Fibroblast of skin of left quadriceps (primary cell): ENCODE data around the gene ZSWIM2.
A peak's percentile ranks its signal among the peaks of the same experiment; 100 is the strongest.
"Not testable (repeated sequence)": the region's sequence is repeated elsewhere in the genome, so short reads cannot be mapped to it uniquely, and the experiment has no call there.

Source experiments
- DNase-seq, 2 experiments: peaks; one replicate each; pipeline ENCODE4 v3.0.0-alpha.2; 2013; ENCODE audit warnings: low read depth in 2 of 2

ZSWIM2 gene, protein sequence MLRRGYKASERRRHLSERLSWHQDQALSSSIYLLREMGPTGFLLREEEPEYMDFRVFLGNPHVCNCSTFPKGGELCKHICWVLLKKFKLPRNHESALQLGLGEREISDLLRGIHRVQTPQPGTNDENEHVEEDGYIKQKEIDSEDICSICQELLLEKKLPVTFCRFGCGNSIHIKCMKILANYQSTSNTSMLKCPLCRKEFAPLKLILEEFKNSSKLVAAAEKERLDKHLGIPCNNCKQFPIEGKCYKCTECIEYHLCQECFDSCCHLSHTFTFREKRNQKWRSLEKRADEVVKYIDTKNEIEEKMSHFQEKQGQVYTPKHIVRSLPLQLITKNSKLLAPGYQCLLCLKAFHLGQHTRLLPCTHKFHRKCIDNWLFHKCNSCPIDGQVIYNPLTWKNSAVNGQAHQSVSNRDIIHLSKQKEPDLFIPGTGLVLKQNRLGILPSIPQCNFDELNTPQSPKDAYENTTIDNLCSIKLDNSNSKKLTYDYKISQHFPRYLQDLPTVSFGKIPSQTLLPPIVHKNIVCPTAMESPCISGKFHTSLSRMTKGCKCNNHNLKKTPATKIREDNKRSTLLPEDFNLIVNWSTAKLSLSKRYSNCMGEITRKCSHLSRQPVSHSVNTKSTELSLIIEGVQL

DNA sequence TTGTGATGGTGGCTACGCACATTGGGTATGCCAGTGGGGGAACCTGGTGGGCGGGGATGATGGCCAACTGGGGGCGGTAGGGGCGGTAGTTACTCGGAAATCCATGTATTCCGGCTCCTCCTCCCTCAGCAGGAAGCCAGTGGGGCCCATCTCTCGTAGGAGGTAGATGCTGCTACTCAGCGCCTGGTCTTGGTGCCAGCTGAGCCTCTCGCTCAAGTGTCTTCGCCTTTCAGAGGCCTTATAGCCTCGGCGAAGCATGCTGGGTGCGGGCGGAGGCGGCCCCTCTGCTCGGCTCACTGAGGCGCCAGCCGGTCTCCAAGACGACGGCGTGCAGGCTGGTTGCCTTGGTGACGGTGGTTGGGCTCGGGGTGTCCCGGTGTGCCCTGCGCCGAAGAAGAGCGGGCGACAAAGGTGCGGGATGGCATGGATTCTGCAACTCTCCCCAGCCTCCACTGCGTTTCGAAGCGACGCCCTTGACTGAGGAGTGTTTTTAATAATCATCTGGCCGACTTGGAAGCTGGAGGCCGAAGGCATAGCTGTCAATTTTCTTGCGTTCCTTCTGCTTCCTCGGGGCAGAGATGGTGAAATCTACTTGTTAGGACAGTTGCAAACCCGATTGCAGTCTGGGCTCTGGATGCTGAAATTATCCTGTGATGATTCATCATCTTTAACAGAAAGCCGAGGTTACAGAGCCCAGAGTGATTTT is at the start of gene ZSWIM2:
ZSWIM2 (minus strand) TSS at position 298 of the 706 bp plus-strand sequence; CDS start at position 258, 40 bp downstream.
- peak; percentile 85 to 86 for DNase-seq

DNA sequence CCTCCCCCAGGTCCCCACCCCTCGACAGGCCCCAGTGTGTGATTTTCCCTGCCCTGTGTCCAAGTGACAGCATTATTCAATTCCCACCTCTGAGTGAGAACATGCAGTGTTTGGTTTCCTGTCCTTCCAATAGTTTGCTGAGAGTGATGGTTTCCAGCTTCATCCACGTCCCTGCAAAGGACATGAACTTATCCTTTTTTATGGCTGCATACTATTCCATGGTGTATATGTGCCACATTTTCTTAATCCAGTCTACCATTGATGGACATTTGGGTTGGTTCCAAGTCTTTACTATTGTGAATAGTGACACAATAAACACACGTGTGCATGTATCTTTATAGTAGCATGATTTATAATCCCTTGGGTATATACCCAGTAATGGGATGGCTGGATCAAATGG is 47.2 kb upstream of the ZSWIM2 start:
- DNase-seq: not testable (repeated sequence)

DNA sequence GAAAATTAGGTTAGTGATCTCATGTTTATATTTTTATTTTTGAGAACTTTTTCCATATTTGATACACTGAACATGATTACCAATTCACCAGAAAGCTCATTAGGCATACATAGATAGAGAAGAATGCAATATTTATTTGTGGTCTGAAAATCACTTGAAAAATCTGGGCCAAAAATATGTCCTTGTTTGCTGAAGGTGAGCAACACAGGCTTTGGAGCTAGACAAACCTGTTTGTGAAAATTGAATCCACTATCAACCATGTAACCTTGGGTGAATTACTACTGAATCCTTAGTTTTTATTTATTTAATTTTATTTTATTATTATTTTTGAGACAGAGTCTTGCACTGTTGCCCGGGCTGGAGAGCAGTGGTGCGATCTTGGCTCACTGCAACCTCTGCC is 46.5 kb upstream of the ZSWIM2 start:
- DNase-seq: no peak

DNA sequence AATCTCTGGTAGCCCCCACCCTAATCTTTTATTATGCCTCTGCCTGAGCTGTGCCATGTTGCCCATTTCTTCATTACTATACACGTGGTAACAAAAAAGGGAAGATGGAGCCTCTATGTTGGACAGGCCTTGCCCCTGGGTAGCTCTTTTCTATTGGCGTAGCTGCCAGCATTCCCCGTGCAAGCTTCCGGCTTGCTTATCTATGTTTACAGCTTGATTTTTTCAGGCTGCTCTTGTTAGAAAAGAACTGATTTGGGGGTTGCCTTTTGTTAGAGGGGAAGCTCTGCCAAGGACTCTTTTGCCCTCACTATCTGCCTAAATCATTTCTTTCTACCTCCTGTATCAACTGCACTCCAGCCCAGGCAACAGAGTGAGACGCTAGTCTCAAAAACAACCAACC is 45.5 kb upstream of the ZSWIM2 start:
- no peak for DNase-seq

DNA sequence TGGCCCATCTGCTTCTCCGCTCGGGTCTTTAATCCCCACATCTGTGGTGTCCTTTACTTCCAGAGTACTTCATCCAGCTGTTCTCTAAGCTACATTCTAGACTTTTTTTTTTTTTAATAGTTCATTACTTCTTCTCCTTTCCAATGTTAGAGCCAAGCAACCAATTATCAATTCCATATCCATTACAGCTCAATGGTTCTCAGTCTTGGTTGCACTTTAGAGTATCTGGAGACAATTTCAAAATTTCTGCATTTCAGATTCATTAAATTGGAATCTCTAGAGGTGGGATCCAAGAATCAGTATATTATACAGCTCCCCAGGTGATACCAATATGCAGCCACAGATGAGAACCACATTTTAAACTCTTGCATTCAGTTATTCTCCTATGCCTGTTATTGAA is 43.9 kb upstream of the ZSWIM2 start:
- DNase-seq: no peak

DNA sequence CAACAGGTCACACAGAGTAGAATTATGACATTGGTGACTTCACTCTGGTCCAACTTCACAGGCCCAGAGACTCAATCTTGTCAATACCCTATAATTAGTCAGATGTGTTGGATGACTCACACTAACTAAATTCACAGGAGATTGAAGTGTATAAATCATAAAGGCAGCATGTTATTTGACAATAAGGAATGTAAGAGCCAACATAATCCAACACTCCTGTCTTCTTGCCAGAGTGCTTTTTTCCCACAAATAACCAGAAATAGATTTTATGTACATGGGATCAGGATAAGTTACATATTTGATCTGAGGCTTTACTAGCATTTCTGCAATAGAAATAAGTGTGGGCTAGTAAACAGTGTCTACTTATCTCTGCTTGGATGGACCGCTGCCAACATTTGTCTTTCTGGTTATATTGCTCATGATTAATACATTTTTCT is 42.2 kb upstream of the ZSWIM2 start:
- peak; percentile 56 to 63 for DNase-seq

DNA sequence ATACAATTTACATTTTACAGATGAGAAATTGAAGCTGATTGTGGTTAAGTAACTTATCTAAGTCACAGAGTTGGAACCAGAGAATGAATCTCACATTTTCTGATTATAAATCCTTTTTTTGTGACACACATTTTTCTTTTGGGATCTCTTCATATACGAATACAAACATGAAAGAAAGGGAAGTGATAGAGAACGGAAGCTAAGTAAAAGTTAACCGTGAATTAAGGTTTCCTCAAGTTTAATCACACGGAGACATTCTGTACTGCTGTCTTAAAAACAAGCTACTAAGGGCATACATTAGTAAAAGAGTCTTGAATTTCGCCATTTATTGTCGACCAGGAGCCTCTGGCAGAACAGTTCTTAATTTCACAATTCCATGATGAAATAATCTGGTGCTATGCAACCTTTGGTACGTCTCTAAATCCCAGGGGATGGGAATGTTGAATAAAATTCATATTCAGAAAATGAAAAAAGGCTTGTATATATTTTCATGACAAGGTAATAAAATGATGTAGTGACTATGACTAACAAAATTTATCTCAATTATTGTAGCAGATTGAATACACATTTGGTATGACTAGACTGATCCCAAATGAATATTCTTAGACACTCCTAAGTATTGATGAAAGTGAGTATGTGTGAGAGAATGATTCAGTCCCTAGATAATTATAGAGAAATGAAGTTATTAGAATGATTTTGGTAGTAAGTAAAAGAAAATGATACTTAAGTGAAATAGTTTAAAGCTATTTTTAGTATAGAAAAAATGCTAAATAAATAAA is 40.3 kb upstream of the ZSWIM2 start:
- DNase-seq: peak; percentile 44 to 45

DNA sequence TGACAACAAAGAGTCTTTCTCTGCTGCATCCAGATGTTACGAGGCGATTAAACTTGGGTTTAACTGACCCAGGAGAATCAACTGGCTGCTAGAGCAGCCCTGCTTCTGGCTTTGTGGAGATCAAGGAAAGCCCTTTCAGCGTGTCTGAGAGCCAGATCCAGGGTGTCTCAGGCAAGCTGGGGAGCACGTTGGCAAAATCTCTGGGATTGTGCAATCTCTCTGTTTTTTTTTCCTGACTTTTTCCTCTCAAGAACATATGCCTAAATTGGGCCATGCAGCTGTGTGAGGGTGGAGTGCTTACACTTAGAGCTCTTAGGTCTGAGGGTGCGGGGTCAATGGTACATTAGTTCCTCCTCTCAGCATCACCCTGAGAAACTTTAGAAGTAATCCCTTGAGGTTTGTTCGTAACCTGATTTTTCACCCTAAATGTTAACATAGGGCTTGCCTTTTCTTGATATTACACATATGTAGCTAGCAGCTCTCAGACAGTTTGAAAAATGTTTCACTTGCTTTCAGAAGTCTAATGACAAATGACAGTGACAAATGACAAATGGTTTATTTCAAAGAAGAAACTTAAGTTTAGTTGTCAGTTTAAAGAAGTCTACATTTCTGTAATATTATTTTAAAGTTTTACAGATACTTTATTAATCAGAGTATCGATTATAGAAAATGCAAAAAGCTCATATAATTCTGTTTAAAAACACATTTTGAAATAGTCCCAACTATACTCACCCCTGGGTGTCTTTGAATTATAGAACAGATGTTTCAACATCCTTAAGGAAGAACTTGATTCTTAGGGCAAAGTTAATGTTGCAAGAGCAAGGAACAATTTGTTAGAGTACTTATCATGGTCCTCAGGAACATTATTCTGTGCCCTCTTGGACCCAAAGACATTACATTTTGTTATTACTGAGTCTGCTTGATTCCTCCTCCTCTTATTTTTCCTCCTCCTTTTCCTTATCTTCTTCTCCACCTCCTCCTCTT is 38.4 kb upstream of the ZSWIM2 start:
- peak; percentile 20 to 23 for DNase-seq

DNA sequence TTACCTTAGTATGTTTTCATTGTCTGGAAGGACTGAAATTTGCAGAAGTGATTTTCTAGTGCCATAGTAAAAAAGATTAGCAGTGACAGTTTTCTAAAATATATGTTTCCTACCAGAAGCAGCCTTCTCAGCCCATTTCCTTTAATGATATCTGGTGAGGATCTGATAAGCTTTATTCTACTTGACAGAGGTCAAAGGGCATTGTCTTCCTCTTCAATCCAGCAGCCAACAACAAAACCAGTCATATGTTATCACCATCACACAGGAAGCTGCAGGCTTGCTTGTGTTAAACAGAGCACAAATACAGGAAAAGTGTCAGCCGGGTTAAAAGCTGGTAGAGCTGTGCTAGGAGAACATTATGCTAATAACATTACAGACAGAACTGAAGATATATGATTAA is 35.6 kb upstream of the ZSWIM2 start:
- DNase-seq: no peak

DNA sequence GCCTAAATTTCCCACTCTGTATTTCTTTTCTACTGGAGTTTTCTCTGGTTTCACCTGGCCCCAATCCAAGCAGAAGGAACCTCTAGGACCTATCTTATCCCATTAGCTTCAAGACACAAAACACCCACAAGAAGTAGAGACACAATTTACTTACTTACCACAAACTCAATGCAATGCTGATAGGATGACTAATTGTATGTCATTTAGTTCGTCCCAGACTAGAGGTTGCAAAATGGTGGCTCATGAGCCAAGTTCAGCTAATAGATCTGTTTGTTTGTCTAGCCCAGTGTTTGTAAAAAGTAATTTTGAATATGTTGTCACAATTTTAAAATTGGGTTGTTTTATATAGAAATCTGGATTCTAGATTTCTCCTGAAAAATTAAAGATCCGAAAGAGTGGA is 34.7 kb upstream of the ZSWIM2 start:
- DNase-seq: no peak

DNA sequence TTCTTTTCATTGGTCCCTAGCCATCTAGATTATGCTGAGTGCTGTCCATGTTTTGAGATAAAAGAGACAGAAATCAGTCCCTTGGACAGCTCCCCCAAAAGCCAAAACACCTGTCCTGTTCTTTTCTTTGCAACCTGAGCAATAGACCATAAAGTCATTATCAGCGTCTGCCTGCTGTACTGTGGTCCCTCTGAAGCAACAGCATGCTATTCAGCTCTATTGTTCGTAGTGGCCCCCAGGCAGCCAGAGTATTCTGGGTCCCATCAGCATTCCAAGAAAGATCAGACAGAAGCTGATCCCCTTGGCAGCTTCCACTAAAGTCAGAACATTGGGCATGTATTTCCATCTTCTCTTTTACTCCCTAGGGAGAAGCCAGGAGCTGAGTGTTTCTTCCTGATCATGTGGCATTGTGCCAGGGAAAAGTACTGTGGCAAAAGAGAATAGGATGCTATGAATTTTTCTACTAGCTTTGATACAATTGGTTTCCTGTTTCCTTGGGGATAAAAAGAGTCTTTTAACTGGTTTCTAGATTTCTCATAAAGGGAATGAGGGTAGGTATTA is 33.6 kb upstream of the ZSWIM2 start:
- DNase-seq: no peak

DNA sequence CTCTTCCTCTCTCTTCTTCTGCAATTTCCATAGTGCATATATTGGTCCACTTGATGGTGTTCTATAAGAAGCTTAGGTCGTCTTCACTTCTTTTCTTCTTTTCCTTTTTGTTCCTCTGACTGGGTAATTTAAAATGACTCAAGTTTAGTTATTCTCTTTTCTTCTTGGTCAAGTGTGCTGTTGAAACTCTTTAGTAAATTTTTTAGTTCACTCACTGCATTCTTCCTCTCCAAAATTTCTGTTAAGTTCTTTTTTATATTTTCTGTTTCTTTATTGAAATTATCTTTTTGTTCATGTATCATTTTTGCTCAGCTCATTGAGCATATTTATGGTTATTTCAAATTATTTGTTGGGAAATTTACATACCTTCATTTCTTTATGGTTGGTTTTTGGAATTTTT is 32.7 kb upstream of the ZSWIM2 start:
- DNase-seq: no peak

DNA sequence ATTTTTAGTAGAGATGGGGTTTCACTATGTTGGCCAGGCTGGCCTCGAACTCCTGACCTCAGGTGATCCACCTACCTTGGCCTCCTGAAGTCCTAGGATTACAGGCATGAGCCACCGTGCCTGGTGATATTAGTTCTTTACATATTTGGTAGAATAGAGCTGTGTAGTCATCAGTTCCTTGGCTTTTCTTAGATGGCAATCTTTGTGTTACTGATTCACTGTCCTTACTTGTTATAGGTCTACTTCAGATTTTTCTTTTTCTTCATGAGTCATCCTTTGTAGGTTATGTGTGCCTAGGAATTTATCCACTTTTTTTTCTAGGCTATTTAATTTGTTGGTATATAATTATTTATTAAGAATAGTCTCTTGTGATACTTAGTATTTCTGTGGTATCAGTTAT is 30.3 kb upstream of the ZSWIM2 start:
- DNase-seq: no peak

DNA sequence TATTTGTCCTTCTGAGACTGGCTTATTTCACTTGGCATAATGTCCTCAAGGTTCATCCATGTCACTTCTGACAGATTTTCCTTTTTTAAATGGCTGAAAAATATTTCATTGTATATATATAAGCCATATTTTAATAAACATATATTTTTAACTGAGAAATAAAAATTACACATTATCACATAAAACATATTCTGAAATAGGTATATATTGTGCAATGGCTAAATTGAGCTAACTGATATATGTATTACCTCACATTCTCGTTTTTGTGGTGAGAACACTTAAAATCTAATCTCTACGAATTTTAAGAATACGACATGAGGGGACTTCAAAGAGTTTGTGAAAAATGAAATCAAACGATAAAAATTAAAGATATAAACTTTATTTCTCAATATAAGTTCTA is 25.7 kb upstream of the ZSWIM2 start:
- DNase-seq: no peak

DNA sequence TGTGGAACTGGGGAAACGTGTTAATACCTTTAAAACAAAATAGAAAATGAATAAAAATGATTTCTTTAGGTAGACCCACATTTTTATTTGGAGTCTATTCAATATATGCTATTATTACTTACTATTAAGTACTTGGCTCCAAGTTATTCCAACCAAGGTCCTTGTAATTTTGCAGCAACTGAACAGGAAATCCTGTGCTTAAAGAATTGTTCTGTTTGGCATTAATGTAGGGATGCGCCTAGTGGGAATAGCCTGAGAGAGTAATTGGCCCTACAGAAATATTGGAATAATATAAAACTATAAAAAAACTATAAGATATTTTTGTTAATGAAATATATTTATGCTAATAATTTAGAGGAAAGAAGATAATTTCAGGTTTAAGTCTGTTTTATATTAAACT is 22.9 kb upstream of the ZSWIM2 start:
- DNase-seq: no peak

DNA sequence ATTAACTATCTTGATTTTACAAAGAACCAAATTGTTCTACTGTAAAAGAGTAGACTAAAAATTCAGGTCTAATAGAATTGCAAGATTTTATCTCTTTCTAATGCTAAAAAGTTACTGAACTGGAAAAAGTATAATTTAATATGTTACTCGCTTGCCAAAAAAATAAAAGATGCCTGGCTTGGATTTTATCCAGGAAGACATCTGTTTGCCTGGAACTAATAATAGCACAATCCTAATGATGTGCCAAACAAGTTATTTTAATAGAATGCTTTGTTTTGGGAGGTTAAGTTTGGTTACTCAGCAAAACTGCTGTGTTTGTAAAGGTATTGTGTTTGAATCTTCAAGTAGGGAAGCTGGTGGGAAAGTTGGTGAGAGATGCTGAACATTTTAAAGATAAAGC is 19.4 kb upstream of the ZSWIM2 start:
- no peak for DNase-seq

DNA sequence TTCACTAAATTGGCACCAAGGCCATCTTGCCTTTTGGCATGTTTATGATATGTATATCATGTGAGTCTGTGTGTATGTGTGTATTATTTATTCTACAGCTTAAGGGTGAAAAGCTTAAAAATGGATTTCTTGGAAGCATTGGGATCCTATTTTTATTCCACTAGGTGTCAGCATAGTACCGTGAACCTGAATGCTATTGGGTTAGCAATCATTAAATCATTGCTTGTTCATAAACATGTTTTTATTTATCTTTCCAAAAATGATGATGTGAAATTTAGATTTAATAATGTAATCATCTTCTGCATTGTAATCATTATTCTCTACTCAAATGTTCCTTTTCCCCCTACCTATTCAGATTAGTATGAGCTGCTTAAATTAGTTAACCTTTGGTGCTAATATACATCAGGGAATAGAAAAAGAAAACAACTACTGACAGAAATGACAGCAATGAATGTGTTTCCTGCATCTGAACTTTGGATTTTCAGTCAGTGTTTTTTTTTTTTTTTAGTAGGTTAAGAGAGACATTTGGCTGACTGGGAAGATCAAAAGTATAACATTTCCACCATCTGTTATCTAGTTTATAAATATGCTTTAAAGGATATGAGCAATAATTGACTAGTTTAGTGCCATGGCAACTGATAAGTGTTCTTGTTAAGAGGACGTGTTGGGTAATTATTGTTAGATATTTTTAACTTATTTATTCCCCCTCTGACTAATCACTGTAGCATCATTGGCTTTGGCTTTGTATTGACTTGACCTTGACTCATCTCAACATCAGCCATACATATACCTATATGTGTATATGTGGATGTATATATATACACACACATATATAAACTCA is 14.1 kb upstream of the ZSWIM2 start:
- peak in 1 of 2 experiments; percentile 20 for DNase-seq

DNA sequence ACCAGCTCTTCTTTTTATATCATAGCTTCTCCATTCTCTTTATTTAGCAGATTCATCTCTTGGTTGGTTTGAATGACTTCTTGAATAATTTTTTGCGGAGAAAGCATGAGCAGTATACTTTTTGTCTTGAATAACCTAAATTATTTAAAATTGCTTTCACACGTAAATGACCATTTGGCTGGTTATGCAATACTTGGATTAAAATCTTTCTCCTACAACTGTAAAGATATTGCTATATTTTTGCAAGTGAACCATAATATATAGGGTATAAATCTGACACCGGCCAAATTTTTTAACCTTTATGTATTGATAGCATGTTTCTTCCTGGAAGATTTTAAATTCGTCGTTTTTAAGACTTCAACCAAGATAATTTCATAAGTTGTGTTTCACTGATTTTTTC is 6.2 kb upstream of the ZSWIM2 start:
- no peak for DNase-seq

DNA sequence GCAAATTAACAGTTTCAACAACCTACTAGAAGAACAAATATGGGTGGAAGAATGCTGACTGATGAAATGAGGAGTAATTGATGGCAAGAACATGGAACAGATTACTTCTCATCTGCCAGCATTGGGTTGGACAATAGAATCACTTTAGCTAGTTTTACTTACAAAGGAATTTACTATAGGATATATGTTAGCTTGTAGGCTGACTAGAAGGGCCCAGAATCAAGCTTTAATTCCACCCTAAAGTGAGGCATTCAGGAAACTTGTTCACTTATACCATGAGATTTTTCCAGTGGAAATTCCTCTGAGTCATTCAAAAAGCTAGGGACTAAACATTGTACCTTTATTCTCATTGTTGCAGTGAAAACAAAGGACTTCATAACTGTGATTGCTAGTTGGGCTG is 5.0 kb upstream of the ZSWIM2 start:
- peak in 1 of 2 experiments; percentile 21 for DNase-seq
